Ectodermal cell (in vitro differentiated cells): ENCODE measurements around the gene CEP19.
"Not testable (repeated sequence)": the region's sequence is repeated elsewhere in the genome, so short reads cannot be mapped to it uniquely, and the experiment has no call there.

Experiments used
- H3K27ac ChIP-seq: 2 replicates; pipeline ENCODE4 v1.7.0; 2013; ENCODE audit warnings: mild to moderate bottlenecking, low read depth, low read length; ENCODE audit not compliant: insufficient read depth, poor library complexity, severe bottlenecking
- H3K27me3 ChIP-seq: 2 replicates; pipeline ENCODE4 v1.7.0; 2013; ENCODE audit warnings: mild to moderate bottlenecking, low read length; ENCODE audit not compliant: insufficient read depth, control insufficient read depth, poor library complexity, severe bottlenecking
- H3K36me3 ChIP-seq: one replicate; pipeline ENCODE4 v1.7.0; 2013; ENCODE audit warnings: low read length; ENCODE audit not compliant: control insufficient read depth, insufficient read depth
- H3K4me1 ChIP-seq: one replicate; pipeline ENCODE4 v1.7.0; 2013; ENCODE audit warnings: low read length; ENCODE audit not compliant: control insufficient read depth, insufficient read depth
- H3K4me3 ChIP-seq: 2 replicates; pipeline ENCODE4 v1.7.0; 2013; ENCODE audit warnings: low read depth, low read length, control low read depth; ENCODE audit not compliant: insufficient read depth
- H3K9me3 ChIP-seq: 2 replicates; pipeline ENCODE4 v1.7.0; 2013; ENCODE audit warnings: mild to moderate bottlenecking, low read length, moderate library complexity; ENCODE audit not compliant: control insufficient read depth
- WGBS, 2 experiments: methylation state at CpG; one replicate each; pipeline ENCODE4 v1.1.7; 2013; ENCODE audit warnings: missing lambda C conversion rate in 2 of 2; 5-methylcytosine and 5-hydroxymethylcytosine counted together

The CEP19 gene

DNA sequence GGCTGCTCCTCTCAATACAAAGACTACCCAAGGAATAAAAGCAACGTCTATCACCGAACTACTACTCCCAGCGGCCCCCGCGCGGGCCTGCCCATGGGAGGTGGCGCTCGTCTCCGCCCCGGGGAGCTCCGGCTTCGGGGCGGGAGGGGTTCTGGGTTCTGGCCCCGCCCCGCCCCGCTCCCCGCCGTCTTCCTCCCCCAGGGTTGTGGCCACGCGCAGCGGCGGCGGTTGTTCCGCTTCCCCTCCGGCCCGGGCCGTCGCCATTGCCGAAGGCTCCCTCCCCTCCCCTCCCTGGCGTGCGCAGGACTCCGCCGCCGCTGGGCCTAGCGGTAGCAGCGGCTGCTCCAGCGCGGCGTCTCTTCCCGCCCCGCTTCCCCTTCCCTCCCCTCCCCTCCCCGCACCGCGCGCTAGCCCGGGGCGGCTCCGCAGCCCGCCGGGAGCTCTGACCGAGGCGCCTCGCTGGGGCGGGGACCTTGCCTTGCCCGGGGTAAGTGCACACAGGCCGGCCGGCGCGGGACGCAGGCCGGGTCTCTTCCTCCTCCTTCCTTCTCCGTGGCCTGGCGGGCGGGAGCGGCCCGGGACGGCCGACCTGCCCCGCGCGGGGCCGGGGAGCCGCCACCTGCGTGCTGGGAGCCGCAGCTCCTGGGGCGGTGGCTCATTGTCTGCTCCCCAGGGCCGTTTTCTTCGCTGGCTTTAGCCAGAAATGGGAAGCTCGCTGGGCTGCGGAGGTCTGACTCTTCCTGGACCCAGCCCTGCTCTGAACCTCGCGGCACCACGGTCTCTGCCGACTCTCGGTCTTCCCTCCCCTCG, 27.8 kb upstream of the CEP19 start, which contains the start of gene PAK2:
PAK2 (plus strand) TSS at position 187 of the 810 bp plus-strand sequence. CDS start 42,790 bp downstream, outside the sequence.
- WGBS, 2 experiments = 0% methylated on average over 86 of the region's 86 CpGs
- Histone ChIP-seq H3K27ac (peak within 1 kb of the TSS; percentile 96), H3K4me3 (peak within 1 kb of the TSS; percentile 96), H3K9me3 (no peaks in the 10 kb centered on the region), H3K36me3 (no peaks in the 10 kb centered on the region), H3K4me1 (no peaks in the 10 kb centered on the region), H3K27me3 (no peaks in the 10 kb centered on the region)

DNA sequence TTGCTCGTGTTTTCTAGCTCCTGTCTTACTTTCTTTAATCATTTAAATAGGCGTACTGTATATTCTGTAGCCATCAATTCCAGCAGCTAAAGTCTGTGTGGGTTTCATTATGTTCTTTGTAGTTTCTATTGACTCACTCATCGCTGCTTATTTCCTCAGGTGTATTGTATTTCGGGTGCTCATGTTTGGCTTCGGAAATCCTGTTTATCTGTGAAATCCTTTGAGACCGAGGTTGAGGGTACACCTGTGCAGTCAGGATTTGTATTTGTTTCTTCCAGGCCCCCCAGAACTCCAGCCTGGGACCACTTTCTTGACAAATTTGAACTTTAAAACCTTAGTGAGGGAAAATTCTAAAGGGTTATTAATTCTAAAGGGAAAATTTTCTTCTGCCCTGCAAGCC, 25.6 kb upstream of the CEP19 start:
- WGBS, 2 experiments = 87 to 91% methylated on average over 6 of the region's 6 CpGs
- Histone ChIP-seq H3K4me3 (no peak overlapping the region), H3K9me3 (no peaks in the 10 kb centered on the region), H3K4me1 (no peaks in the 10 kb centered on the region), H3K27me3 (no peaks in the 10 kb centered on the region), H3K27ac (no peak overlapping the region), H3K36me3 (no peaks in the 10 kb centered on the region)

DNA sequence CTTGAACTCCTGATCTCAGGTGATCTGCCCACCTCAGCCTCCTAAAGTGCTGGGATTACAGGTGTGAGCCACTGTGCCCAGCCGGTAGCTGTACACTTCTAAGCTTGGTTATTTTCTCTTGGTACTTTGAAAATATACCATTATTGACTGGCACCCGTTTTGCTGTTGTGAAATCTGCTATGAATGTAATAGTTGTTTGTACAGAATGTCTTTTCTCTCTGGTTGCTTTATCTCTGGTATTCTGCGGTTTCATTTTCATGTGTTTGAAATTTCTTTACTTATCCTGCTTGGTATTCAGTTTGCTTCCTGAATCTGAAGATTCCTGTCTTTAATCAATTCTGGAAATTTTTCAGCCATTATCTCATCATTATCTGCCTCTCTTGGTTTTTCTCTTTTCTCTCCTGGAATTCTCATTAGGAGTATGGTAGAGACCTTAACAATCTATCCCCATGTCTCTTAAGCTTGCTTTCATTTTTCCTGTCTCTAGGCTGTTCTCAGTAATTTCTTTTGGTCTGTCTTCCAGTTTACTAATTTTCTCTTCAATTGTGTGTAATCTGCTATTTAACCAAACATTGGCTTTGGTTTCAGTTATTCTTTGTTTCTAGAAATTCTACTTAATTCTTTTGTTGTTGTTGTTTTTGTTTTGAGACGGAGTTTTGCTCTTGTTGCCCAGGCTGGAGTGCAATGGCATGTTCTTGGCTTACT, 24.8 kb upstream of the CEP19 start:
- H3K27ac ChIP-seq = no peak overlapping the region
- 91 to 92% methylated on average over 4 of the region's 4 CpGs for WGBS, 2 experiments
- H3K27me3 ChIP-seq = no peaks in the 10 kb centered on the region
- no peak overlapping the region for H3K4me3 ChIP-seq
- H3K4me1 ChIP-seq = no peaks in the 10 kb centered on the region
- H3K36me3 ChIP-seq = no peaks in the 10 kb centered on the region
- H3K9me3 ChIP-seq = no peaks in the 10 kb centered on the region

DNA sequence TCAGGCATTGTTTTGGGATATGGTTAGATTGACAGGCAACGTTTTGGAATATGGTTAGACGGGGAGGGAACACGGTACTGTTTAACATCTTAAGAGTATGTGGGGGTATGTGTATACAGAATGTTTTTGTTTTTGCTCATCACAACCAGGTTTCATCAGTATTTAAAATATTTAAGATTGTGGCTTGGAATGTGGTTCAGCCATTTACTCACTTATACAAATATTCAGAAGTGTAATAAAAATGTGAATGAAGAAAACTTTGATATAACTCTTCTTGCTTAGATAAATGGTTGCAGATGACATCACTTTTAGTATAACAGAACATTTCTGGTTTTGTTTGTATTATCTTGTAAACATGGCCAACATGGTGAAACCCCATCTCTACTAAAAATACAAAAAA, 23.7 kb upstream of the CEP19 start:
- H3K36me3 ChIP-seq = no peaks in the 10 kb centered on the region
- H3K27me3 ChIP-seq = no peaks in the 10 kb centered on the region
- WGBS, 2 experiments = 87 to 96% methylated on average over 3 of the region's 3 CpGs
- no peaks in the 10 kb centered on the region for H3K9me3 ChIP-seq
- no peak overlapping the region for H3K27ac ChIP-seq
- H3K4me3 ChIP-seq = no peak overlapping the region
- no peaks in the 10 kb centered on the region for H3K4me1 ChIP-seq

DNA sequence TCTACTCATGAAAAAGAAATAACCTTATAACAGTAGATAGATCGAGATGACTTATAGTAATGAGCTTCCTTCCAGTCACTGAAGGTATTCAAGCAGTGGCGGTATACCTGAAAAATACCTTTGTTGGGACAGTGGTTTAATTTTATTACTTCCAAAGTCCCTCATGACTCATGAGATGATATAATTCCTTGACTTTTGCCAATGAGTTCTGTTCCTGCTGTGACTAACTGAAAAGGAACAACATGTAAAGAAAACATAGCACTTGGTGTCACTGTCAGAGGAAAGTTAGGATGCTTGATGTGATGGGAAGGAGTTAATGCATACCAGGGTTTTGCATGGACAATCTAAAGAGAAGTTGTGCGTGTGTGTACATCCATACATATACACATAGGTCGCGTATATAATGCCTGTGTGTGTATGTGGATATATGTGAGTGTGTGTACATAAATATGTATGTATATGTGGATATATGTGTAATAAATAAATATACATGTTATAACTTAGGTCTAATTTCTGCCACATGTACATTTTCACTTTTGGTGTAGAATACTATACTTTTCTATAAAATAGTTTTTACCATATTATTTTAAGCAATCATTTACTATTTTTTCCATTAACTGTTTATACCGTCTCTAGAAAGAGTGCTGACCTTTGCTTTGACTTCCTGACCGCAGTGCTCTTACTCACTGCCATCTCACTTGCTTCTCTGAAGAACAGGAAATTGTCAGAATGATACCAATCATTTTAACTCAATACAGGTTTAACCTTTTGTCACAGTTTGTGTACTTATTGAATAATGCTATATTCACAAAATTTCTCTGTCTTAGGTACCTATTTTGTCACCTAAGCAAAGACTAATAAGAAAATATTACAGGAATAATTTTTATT, 15.0 kb upstream of the CEP19 start:
- H3K36me3 ChIP-seq = no peaks in the 10 kb centered on the region
- H3K4me1 ChIP-seq = no peaks in the 10 kb centered on the region
- no peaks in the 10 kb centered on the region for H3K27me3 ChIP-seq
- H3K9me3 ChIP-seq = no peaks in the 10 kb centered on the region
- H3K27ac ChIP-seq = no peak overlapping the region
- no peak overlapping the region for H3K4me3 ChIP-seq
- WGBS, 2 experiments = 92 to 100% methylated on average over 4 to 5 of the region's 7 CpGs

DNA sequence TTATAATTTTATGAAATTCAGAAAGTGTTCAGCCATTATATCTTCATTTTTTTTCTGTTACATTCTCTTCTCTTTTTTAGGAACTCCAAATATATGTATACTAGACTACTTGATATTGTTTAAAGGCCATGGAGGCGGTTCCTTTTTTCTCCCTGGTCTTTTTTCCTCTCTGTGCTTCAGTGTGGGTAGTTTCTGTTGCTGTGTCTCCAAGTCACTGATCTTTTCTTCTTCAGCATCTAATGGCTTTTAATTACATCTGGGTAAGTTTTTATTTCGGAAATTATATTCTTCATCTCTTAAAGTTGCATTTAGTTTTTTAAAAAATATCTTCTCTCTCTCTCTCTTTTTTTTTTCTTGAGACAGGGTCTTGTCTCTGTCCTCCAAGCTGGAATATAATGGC, 9.0 kb upstream of the CEP19 start:
- no peaks in the 10 kb centered on the region for H3K27me3 ChIP-seq
- H3K4me3 ChIP-seq = no peak overlapping the region
- peaks cover 5% of the 10 kb centered on the region for H3K36me3 ChIP-seq
- H3K9me3 ChIP-seq = no peaks in the 10 kb centered on the region
- 77 to 80% methylated on average over 1 to 2 of the region's 2 CpGs for WGBS, 2 experiments
- no peak overlapping the region for H3K27ac ChIP-seq
- no peaks in the 10 kb centered on the region for H3K4me1 ChIP-seq

DNA sequence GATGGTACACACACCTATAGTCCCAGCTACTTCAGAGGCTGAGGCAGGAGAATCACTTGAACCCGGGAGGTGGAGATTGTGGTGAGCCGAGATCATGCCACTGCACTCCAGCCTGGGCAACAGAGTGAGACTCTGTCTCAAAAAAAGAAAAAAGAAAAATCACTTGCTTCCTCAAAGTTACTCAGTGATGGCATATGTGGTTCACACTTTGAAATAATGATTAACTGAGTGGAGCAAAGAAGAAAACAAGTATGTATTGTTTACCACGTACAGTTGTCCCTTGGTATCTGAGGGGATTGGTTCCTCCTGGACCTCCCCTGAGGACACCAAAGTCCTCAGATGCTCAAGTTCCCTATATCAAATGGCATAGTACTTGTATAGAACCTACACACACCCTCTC, 5.1 kb upstream of the CEP19 start:
- not testable (repeated sequence) for H3K27me3 ChIP-seq, H3K4me3 ChIP-seq, H3K4me1 ChIP-seq, H3K9me3 ChIP-seq, H3K36me3 ChIP-seq, H3K27ac ChIP-seq
- WGBS, 2 experiments = 96 to 98% methylated on average over 3 of the region's 3 CpGs

DNA sequence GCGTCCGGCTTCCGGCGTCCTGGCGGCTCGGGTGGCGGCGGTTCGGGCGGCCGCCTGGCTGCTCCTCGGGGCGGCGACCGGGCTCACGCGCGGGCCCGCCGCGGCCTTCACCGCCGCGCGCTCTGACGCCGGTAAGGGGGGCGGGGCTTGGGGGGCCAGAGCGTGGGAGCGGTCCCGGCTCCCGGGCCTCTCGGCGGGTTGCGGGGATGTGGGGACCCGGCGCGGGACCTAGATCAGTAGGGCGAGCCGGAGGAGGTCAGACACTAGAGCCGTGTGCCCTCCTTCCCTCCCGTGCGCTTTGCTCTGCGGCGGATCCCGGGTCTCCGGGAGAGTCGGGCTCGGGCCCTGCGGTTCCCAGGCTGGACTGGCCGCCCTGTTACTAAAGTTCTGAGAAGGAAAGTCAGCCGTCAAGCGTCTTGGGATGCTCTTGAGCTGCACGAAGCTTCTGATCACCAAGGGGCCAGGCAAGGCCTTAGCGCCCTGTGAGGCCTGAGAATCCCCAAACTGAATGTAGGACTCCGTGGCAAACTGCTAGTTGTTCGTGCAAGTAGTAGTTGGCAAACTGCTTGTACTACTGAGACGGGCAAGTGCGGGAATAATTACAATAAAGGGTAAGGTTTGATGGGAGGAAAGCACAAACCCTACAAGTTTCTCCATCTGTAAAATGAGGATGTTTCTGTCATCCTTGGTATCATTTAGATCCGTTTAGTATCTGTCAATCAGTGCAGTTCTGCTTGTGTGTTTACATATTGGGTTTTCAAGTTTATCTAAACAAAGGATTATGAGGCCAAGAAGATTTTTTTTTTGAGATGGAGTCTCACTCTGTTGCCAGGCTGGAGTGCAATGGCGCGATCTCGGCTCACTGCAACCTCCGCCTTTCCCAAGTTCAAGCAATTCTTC, 714 bp upstream of the CEP19 start:
- 9 to 10% methylated on average over 64 of the region's 64 CpGs for WGBS, 2 experiments
- H3K4me3 ChIP-seq = peak overlapping the region; percentile 91
- no peak overlapping the region for H3K27ac ChIP-seq
- H3K36me3 ChIP-seq = no peaks in the 10 kb centered on the region
- no peaks in the 10 kb centered on the region for H3K4me1 ChIP-seq
- H3K9me3 ChIP-seq = no peaks in the 10 kb centered on the region
- peaks cover 12% of the 10 kb centered on the region for H3K27me3 ChIP-seq

DNA sequence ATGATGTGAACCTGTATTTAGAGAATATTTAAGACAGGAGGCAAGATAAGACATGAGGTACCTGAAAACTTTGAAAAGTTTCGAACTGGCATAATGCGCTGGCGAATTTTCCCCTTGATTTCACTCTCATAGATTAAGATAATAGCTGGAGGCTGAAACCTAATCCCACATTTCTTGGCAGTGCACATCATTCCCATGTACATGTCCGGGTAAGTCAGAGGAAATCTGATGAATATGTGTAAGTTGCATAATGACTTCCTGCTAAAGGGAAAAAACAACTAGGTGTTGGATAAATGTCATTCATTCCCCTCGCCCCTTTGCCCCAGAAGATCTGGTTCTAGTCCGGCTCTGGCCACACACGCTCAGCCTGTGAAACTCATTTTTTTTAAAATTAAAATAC, 3.6 kb downstream of the CEP19 start:
- H3K4me1 ChIP-seq = no peaks in the 10 kb centered on the region
- WGBS, 2 experiments = 87 to 94% methylated on average over 7 of the region's 7 CpGs
- no peaks in the 10 kb centered on the region for H3K36me3 ChIP-seq
- no peaks in the 10 kb centered on the region for H3K9me3 ChIP-seq
- H3K4me3 ChIP-seq = no peak overlapping the region
- peaks cover 12% of the 10 kb centered on the region for H3K27me3 ChIP-seq
- H3K27ac ChIP-seq = no peak overlapping the region
